OCI-LY3 (cell line): ENCODE measurements around the gene DISP2.
A peak's percentile ranks its signal among the peaks of the same experiment; 100 is the strongest.

Experiments used
- H2AFZ ChIP-seq: fragments of 200-600, 300-600 bp; shearing (Covaris generic); 2 replicates; pipeline ENCODE4 v1.6.0; 2014; ENCODE audit warnings: antibody characterized with exemption, low read depth, low read length
- H3K27ac ChIP-seq: fragments of 200-600, 300-600 bp; sonication (generic); 2 replicates; pipeline ENCODE4 v1.5.1; 2014; ENCODE audit warnings: mild to moderate bottlenecking, low read length, moderate library complexity, mixed read lengths
- H3K27me3 ChIP-seq: fragments of 200-600, 300-600 bp; sonication (generic); 2 replicates; pipeline ENCODE4 v1.6.1; 2014; ENCODE audit warnings: low read depth, low read length, mixed read lengths
- H3K36me3 ChIP-seq: fragments of 200-600, 300-600 bp; sonication (generic); replicated peaks from 2 replicates; pipeline ENCODE3; 2014; ENCODE audit warnings: low read depth, low read length, mixed read lengths
- H3K4me1 ChIP-seq: fragments of 300-600, 200-600 bp; sonication (generic); 2 replicates; pipeline ENCODE4 v1.6.1; 2014; ENCODE audit warnings: low read length, mixed read lengths
- H3K4me2 ChIP-seq: fragments of 200-600, 300-600 bp; sonication (generic); 2 replicates; pipeline ENCODE4 v1.6.1; 2014; ENCODE audit warnings: low read length, mixed read lengths
- H3K4me3 ChIP-seq: fragments of 300-600, 200-600 bp; sonication (generic); 2 replicates; pipeline ENCODE4 v1.5.1; 2014; ENCODE audit warnings: antibody characterized with exemption, mild to moderate bottlenecking, low read length, moderate library complexity
- H3K79me2 ChIP-seq: fragments of 300-600, 200-600 bp; shearing (Covaris generic); 2 replicates; pipeline ENCODE4 v1.6.1; 2014; ENCODE audit warnings: mild to moderate bottlenecking, low read length, mixed read lengths
- H3K9ac ChIP-seq: fragments of 300-600, 200-600 bp; shearing (Covaris generic); 2 replicates; pipeline ENCODE4 v1.6.0; 2014; ENCODE audit warnings: mild to moderate bottlenecking, low read length, moderate library complexity
- H3K9me3 ChIP-seq: fragments of 200-600, 300-600 bp; shearing (Covaris generic); 2 replicates; pipeline ENCODE4 v1.6.1; 2014; ENCODE audit warnings: low read length, mixed read lengths; ENCODE audit not compliant: insufficient read depth
- H4K20me1 ChIP-seq: fragments of 200-600, 300-600 bp; sonication (generic); 2 replicates; pipeline ENCODE4 v1.6.1; 2016; ENCODE audit warnings: low read length, mixed read lengths; ENCODE audit not compliant: insufficient read depth
- CTCF ChIP-seq: fragments of 200-600, 300-600 bp; sonication (generic); IDR thresholded peaks from 2 replicates; pipeline ENCODE4 v1.5.1; 2014; ENCODE audit warnings: antibody characterized with exemption, low read length, low read depth
- EZH2phosphoT487 ChIP-seq: fragments of 200-600 bp; shearing (Covaris generic); IDR thresholded peaks from 2 replicates; pipeline ENCODE4 v1.6.1; 2018; ENCODE audit warnings: antibody characterized with exemption, mixed run types, low read depth

Gene DISP2

DNA sequence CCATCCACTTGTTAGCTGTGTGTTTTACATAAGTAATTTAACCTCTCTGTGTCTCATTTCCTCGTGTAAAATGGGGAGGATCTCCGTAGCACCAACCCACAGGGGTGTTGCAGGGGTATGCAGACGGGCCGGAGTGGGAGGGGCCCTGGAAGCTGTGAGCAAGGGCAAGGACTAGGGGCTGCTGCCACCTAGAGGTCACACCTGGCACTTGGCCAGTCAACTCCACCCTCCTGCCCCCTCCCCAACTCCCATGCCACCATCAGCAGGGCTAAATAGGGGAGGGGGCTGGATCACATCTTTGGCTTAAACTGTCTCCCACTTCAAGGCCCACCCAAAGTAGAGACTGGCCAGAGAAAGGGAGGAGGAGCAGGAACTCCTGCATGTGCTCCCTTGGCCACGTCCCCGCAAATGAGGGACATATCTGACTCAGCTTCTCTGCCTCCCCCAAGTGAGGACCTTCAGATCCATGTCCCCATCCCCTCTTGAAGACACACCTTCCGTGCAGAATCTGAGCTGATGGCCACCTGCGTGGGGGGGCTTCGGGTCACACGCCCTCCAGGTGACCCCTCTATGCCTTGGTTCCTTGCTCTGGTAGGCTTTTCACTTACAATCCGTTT, 19.9 kb upstream of the DISP2 start:
- H3K27me3 ChIP-seq: no peaks in the 10 kb centered on the region
- H3K9ac ChIP-seq: no peak overlapping the region
- TF ChIP-seq EZH2phosphoT487 (no peak), CTCF (peak; percentile 93)
- H3K4me2 ChIP-seq: peak overlapping the region; percentile 71
- no peak overlapping the region for H3K27ac ChIP-seq
- peak overlapping the region; percentile 39 for H3K4me3 ChIP-seq
- no peaks in the 10 kb centered on the region for H3K9me3 ChIP-seq
- no peaks in the 10 kb centered on the region for H3K79me2 ChIP-seq
- 0 out of 2 replicates have a peak overlapping the region, but pooled peaks have one; percentile 10 for H2AFZ ChIP-seq
- H3K4me1 ChIP-seq: peaks cover 27% of the 10 kb centered on the region
- no peaks in the 10 kb centered on the region for H4K20me1 ChIP-seq
- no peaks in the 10 kb centered on the region for H3K36me3 ChIP-seq

- H3K36me3 ChIP-seq: no peaks in the 10 kb centered on the region
- TF ChIP-seq CTCF (no peak), EZH2phosphoT487 (no peak)
- H2AFZ ChIP-seq: no peak overlapping the region
- H3K9me3 ChIP-seq: no peaks in the 10 kb centered on the region
- no peaks in the 10 kb centered on the region for H4K20me1 ChIP-seq
- no peak overlapping the region for H3K27ac ChIP-seq
- peaks cover 21% of the 10 kb centered on the region for H3K4me1 ChIP-seq
- no peaks in the 10 kb centered on the region for H3K27me3 ChIP-seq
- H3K9ac ChIP-seq: no peak overlapping the region
- no peak overlapping the region for H3K4me3 ChIP-seq
- H3K4me2 ChIP-seq: no peak overlapping the region
- H3K79me2 ChIP-seq: no peaks in the 10 kb centered on the region
Measured at GRCh38 chr15:40338921-40339620, 18.9 kb upstream of the DISP2 start.

GRCh38 chr15:40339621-40339945, 18.4 kb upstream of the DISP2 start:
- H4K20me1 ChIP-seq: no peaks in the 10 kb centered on the region
- no peak overlapping the region for H3K4me3 ChIP-seq
- H3K27ac ChIP-seq: no peak overlapping the region
- H3K9ac ChIP-seq: no peak overlapping the region
- no peaks in the 10 kb centered on the region for H3K79me2 ChIP-seq
- H3K9me3 ChIP-seq: no peaks in the 10 kb centered on the region
- no peak overlapping the region for H2AFZ ChIP-seq
- no peaks in the 10 kb centered on the region for H3K27me3 ChIP-seq
- TF ChIP-seq EZH2phosphoT487: no peak
- no peak for TF ChIP-seq CTCF
- no peak overlapping the region for H3K4me2 ChIP-seq
- no peaks in the 10 kb centered on the region for H3K36me3 ChIP-seq
- peaks cover 16% of the 10 kb centered on the region for H3K4me1 ChIP-seq

GRCh38 chr15:40340038-40340739, 17.8 kb upstream of the DISP2 start:
- Histone ChIP-seq H3K4me3 (no peak overlapping the region), H3K79me2 (no peaks in the 10 kb centered on the region), H3K36me3 (no peaks in the 10 kb centered on the region), H3K9me3 (no peaks in the 10 kb centered on the region), H3K27ac (no peak overlapping the region), H3K27me3 (no peaks in the 10 kb centered on the region), H2AFZ (no peak overlapping the region), H3K4me2 (no peak overlapping the region), H3K4me1 (peaks cover 15% of the 10 kb centered on the region), H3K9ac (no peak overlapping the region), H4K20me1 (no peaks in the 10 kb centered on the region)
- no peak for TF ChIP-seq EZH2phosphoT487
- TF ChIP-seq CTCF: no peak
